ENCODE data around the gene SHH. TPM values are rescaled to one million over a fixed set of nuclear protein-coding genes. Genes with fewer than 3 reads are reported as not detected.

Gene SHH
- total RNA-seq, 1 experiment from 2014 or later: 0.26 TPM

DNA sequence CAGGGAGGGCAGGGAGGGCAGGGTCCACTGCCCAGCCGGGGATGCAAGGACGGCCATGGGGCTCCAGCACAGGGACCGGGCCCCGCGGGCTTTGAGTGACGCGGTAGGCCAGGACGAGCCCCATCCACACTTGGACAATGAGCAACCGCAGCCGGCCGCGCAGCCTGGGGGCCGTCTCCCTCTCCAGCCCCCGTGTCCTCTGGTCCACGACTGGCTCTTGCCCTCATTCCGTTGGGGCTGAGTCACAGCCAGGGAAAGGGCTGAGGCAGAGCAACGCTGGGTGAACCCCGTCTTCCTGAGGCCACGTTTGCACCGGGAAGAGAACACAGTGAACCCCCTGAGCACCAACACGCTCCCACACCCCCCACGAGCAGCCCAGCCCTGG lies 23.7 kb downstream of the SHH start (continued):
- TF ChIP-seq, protein P1, sequence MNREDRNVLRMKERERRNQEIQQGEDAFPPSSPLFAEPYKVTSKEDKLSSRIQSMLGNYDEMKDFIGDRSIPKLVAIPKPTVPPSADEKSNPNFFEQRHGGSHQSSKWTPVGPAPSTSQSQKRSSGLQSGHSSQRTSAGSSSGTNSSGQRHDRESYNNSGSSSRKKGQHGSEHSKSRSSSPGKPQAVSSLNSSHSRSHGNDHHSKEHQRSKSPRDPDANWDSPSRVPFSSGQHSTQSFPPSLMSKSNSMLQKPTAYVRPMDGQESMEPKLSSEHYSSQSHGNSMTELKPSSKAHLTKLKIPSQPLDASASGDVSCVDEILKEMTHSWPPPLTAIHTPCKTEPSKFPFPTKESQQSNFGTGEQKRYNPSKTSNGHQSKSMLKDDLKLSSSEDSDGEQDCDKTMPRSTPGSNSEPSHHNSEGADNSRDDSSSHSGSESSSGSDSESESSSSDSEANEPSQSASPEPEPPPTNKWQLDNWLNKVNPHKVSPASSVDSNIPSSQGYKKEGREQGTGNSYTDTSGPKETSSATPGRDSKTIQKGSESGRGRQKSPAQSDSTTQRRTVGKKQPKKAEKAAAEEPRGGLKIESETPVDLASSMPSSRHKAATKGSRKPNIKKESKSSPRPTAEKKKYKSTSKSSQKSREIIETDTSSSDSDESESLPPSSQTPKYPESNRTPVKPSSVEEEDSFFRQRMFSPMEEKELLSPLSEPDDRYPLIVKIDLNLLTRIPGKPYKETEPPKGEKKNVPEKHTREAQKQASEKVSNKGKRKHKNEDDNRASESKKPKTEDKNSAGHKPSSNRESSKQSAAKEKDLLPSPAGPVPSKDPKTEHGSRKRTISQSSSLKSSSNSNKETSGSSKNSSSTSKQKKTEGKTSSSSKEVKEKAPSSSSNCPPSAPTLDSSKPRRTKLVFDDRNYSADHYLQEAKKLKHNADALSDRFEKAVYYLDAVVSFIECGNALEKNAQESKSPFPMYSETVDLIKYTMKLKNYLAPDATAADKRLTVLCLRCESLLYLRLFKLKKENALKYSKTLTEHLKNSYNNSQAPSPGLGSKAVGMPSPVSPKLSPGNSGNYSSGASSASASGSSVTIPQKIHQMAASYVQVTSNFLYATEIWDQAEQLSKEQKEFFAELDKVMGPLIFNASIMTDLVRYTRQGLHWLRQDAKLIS (CRISPR knock-in tag; IDR thresholded peaks at IDR 0.05; ENCODE audit: borderline replicate concordance): no peak

DNA sequence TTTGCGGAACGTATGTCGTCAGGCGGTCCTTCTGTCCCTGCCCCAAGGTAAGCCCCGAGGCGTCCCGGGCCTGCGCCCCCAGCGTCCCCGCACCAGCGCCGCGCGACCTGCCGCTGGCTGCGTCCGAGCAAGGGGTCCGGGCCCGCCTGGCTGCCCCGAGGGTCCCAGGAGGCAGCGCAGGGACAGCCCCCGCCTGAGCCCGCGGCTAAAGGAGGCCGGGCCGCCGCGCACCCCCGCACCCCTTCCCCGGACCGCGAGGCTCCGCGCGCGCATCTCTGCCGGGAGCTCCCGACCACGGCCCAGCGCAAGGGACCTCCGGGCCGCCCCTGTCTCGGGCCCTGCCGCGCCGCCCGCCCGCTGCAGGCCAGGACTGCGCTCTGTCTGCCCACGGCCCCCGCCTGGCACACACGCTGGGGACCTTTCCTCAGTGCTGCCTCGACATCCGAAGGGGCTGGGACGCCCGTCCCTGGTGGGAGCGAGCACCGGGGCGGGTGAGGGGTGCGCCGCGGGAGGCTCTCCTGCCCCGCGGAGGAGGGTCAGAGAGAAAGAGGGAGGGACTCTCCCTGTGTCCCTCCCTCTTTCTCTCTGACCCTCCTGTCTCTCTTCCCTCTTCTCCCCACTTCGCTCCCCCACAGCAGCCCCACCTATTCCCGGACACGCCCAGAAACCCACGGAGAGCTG lies 25.0 kb downstream of the SHH start:
- Mint-ChIP-seq H3K36me3 (0 out of 2 replicates have a peak, but pooled peaks cover 3% of the 10 kb centered on the region), H3K27me3 (ENCODE audit: low read depth) (peaks cover 34% of the 10 kb centered on the region), H3K27ac (no peak overlapping the region), H3K4me3 (peak overlapping the region; percentile 60), H3K9me3 (peaks cover 3% of the 10 kb centered on the region; the same call in 1 of the 2 replicates), H3K4me1 (peaks cover 6% of the 10 kb centered on the region)
- ChIA-PET CTCF (interaction anchor here (0.5 to 1.7 kb wide), 3 partner anchors 57 to 189 kb away, joined by 3 to 13 read pairs (median 3); no protein-coding TSS in a partner anchor), POLR2A (interaction anchor here (0.5 kb wide), 1 partner anchor 699 kb away, joined by 4 read pairs; no protein-coding TSS in a partner anchor)
- TF ChIP-seq, protein P2, sequence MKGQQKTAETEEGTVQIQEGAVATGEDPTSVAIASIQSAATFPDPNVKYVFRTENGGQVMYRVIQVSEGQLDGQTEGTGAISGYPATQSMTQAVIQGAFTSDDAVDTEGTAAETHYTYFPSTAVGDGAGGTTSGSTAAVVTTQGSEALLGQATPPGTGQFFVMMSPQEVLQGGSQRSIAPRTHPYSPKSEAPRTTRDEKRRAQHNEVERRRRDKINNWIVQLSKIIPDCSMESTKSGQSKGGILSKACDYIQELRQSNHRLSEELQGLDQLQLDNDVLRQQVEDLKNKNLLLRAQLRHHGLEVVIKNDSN (CRISPR knock-in tag; IDR thresholded peaks at IDR 0.05): no peak
- TF ChIP-seq, protein P3, sequence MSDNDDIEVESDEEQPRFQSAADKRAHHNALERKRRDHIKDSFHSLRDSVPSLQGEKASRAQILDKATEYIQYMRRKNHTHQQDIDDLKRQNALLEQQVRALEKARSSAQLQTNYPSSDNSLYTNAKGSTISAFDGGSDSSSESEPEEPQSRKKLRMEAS (CRISPR knock-in tag; IDR thresholded peaks at IDR 0.05): no peak
- no peak for TF ChIP-seq GABPB1 (CRISPR knock-in tag; IDR thresholded peaks at IDR 0.05)
- 0 out of 2 replicates have a peak, but pooled peaks have one; percentile 25 for TF ChIP-seq FOXP1 (CRISPR knock-in tag; IDR thresholded peaks at IDR 0.05; ENCODE audit: borderline replicate concordance)
- TF ChIP-seq ZBTB21 (CRISPR knock-in tag; IDR thresholded peaks at IDR 0.05; ENCODE audit: borderline replicate concordance): no peak
- TF ChIP-seq, protein P4, sequence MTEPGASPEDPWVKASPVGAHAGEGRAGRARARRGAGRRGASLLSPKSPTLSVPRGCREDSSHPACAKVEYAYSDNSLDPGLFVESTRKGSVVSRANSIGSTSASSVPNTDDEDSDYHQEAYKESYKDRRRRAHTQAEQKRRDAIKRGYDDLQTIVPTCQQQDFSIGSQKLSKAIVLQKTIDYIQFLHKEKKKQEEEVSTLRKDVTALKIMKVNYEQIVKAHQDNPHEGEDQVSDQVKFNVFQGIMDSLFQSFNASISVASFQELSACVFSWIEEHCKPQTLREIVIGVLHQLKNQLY (CRISPR knock-in tag; IDR thresholded peaks at IDR 0.05): no peak
- TF ChIP-seq, protein P5, sequence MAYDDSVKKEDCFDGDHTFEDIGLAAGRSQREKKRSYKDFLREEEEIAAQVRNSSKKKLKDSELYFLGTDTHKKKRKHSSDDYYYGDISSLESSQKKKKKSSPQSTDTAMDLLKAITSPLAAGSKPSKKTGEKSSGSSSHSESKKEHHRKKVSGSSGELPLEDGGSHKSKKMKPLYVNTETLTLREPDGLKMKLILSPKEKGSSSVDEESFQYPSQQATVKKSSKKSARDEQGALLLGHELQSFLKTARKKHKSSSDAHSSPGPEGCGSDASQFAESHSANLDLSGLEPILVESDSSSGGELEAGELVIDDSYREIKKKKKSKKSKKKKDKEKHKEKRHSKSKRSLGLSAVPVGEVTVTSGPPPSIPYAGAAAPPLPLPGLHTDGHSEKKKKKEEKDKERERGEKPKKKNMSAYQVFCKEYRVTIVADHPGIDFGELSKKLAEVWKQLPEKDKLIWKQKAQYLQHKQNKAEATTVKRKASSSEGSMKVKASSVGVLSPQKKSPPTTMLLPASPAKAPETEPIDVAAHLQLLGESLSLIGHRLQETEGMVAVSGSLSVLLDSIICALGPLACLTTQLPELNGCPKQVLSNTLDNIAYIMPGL (CRISPR knock-in tag; IDR thresholded peaks at IDR 0.05): peak; percentile 38; the same call in 1 of the 2 replicates
- TF ChIP-seq, protein P6, sequence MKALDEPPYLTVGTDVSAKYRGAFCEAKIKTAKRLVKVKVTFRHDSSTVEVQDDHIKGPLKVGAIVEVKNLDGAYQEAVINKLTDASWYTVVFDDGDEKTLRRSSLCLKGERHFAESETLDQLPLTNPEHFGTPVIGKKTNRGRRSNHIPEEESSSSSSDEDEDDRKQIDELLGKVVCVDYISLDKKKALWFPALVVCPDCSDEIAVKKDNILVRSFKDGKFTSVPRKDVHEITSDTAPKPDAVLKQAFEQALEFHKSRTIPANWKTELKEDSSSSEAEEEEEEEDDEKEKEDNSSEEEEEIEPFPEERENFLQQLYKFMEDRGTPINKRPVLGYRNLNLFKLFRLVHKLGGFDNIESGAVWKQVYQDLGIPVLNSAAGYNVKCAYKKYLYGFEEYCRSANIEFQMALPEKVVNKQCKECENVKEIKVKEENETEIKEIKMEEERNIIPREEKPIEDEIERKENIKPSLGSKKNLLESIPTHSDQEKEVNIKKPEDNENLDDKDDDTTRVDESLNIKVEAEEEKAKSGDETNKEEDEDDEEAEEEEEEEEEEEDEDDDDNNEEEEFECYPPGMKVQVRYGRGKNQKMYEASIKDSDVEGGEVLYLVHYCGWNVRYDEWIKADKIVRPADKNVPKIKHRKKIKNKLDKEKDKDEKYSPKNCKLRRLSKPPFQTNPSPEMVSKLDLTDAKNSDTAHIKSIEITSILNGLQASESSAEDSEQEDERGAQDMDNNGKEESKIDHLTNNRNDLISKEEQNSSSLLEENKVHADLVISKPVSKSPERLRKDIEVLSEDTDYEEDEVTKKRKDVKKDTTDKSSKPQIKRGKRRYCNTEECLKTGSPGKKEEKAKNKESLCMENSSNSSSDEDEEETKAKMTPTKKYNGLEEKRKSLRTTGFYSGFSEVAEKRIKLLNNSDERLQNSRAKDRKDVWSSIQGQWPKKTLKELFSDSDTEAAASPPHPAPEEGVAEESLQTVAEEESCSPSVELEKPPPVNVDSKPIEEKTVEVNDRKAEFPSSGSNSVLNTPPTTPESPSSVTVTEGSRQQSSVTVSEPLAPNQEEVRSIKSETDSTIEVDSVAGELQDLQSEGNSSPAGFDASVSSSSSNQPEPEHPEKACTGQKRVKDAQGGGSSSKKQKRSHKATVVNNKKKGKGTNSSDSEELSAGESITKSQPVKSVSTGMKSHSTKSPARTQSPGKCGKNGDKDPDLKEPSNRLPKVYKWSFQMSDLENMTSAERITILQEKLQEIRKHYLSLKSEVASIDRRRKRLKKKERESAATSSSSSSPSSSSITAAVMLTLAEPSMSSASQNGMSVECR (CRISPR knock-in tag; IDR thresholded peaks at IDR 0.05; ENCODE audit: borderline replicate concordance): no peak
- TF ChIP-seq, protein P7, sequence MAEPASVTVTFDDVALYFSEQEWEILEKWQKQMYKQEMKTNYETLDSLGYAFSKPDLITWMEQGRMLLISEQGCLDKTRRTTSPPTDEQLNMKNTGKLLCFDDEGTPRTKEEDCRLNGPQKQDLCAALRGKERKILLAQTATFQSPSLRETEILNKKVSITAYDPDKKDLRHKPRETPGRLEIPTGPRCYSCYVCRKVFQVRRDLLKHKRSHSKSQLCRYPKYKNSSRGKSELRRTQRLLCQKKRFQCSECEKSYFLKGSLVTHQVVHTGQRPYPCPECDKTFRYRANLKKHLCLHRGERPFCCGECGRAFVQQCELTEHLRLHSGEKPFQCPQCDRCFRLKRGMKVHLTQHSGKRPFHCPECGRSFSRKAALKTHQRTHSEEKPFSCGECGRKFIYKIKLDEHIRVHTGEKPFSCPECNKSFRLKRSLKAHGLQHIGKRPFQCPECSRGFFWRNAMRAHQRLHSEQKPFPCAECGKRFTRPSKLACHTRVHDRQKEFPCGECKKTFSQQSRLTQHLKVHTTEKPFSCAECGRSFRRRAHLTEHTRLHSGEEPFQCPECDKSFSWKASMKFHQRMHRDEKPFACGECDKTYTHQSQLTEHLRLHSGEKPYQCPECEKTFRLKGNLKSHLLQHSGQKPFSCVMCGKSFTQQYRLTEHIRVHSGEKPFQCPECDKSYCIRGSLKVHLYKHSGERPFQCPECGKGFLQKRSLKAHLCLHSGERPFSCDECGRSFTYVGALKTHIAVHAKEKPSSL (CRISPR knock-in tag; conservative IDR thresholded peaks at IDR 0.05): no peak
- TF ChIP-seq, protein P8, sequence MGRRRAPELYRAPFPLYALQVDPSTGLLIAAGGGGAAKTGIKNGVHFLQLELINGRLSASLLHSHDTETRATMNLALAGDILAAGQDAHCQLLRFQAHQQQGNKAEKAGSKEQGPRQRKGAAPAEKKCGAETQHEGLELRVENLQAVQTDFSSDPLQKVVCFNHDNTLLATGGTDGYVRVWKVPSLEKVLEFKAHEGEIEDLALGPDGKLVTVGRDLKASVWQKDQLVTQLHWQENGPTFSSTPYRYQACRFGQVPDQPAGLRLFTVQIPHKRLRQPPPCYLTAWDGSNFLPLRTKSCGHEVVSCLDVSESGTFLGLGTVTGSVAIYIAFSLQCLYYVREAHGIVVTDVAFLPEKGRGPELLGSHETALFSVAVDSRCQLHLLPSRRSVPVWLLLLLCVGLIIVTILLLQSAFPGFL (CRISPR knock-in tag; IDR thresholded peaks at IDR 0.05; ENCODE audit: borderline replicate concordance): no peak
- TF ChIP-seq ZNF219 (CRISPR knock-in tag; IDR thresholded peaks at IDR 0.05; ENCODE audit: borderline replicate concordance): no peak
- TF ChIP-seq, protein P9, sequence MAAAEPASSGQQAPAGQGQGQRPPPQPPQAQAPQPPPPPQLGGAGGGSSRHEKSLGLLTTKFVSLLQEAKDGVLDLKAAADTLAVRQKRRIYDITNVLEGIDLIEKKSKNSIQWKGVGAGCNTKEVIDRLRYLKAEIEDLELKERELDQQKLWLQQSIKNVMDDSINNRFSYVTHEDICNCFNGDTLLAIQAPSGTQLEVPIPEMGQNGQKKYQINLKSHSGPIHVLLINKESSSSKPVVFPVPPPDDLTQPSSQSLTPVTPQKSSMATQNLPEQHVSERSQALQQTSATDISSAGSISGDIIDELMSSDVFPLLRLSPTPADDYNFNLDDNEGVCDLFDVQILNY (CRISPR knock-in tag; IDR thresholded peaks at IDR 0.05): 0 out of 2 replicates have a peak, but pooled peaks have one; percentile 12
- no peak for TF ChIP-seq ESRRA (CRISPR knock-in tag; IDR thresholded peaks at IDR 0.05; ENCODE audit: borderline replicate concordance)
- ATAC-seq (peak; percentile 77), DNase-seq (ENCODE audit: low spot score) (no peak)

Data from WTC11 (cell line).